Ovary (tissue), 3 donors: ENCODE data around the gene YWHAH.

Experiments
- CTCF ChIP-seq, 3 donors: fragments of 450-650 bp in 2 of 3; fragments of 200-600 bp in 1 of 3; IDR thresholded peaks; one replicate each; pipeline versions ENCODE4 v1.5.1 to v1.8.0; 2016 to 2022; ENCODE audit warnings: antibody characterized with exemption in 3 of 3, mild to moderate bottlenecking in 1 of 3
- POLR2A ChIP-seq: fragments of 450-650 bp; IDR thresholded peaks from one replicate; pipeline ENCODE4 v1.6.1; 2017; ENCODE audit warnings: antibody characterized with exemption, mild to moderate bottlenecking, moderate library complexity
- donor health status: DM: no; HTN: no; CAD: no.

- TF ChIP-seq POLR2A: no peak
- TF ChIP-seq CTCF (IDR thresholded peaks at IDR 0.05): no peak
These were observed 7.0 kb upstream of the YWHAH start for GRCh38 chr22:31937341-31937740.
